Esophagus mucosa (tissue), 1 donor: ENCODE results near the gene WBP1L. TPM values are rescaled to one million over a fixed set of nuclear protein-coding genes. Genes with fewer than 3 reads are reported as not detected.

Source experiments
- ATAC-seq: fragments of 200-7000 bp; cut with Tn5 transposase; one replicate; pipeline ENCODE4 v1.9.1; 2020
- total RNA-seq: library from RNA; stranded (reverse); gene quantifications from one replicate; pipeline ENCODE4 v1.2.4, GENCODE V29; 2023
- donor health status: DM: yes; HTN: yes; CAD: no.

WBP1L gene
- total RNA-seq, 1 donor from 2014 or later = 19.6 TPM

DNA sequence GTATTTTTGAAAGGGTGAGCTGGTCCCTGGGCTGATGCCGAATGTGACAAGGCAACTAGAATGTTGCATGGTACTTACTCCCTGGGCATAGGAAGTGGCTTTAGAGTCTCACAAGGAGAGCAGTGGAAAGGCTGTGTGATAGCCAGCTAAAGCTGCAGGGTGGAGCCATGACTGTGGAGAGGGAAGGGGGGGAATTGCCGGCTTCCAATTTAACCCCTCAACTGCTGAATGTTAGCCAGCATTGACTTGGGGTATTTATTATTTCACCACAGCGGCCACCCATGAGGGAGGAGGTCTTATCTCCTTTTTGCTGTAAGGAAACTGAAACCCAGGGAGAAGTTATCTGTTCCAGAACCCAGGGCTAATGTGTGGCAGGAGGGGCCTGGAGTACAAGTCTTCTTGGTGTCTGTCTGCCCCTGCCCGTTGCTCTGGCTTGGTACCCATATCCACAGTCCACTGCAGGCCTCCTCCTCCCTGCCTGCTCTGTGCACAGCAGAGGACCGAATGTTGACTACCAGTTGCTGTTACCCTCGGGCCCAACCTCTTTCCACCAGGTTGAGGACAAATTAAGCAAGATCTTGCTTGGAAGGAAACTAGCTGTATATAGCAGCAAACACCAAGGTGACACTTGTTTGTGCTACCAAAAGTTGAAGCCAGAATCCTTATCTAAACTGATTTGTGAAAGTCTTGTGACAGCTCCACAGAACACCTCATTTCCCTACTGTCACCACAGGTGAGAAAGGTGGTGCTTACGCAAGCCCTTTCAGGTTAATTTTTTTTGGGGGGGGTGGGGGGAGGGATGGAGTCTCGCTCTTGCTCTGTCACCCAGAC, 37.6 kb downstream of the WBP1L start:
- no peak for ATAC-seq

DNA sequence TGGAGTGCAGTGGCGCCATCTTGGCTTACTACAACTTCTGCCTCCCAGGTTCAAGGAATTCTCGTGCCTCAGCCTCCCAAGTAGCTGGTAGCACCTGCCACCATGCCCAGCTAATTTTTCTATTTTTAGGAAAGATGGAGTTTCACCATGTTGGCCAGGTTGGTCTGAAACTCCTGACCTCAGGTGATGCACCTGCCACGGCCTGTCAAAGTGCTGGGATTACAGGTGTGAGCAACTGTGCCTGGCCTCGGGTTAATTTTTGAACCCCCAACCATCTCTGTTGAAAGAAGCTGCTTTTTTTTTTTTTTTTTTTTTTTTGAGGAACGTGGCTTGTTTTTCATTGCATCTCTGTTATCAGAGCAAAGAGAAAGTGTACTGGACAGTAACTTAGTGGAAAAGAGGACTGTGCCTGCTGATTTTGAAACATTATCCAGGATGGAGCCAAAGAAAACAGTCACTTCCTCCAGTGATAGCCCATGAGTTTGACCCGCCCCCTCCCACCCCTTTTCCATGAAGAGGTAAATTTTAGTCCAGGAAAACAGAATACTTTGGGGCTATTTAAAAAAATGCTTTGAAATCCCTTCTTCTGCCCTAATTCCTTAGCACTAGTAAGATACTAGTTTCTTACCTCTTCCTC, 38.3 kb downstream of the WBP1L start:
- ATAC-seq = no peak

- peak; percentile 65 for ATAC-seq
These were observed 39.2 kb downstream of the WBP1L start for GRCh38 chr10:102782673-102783551.

DNA sequence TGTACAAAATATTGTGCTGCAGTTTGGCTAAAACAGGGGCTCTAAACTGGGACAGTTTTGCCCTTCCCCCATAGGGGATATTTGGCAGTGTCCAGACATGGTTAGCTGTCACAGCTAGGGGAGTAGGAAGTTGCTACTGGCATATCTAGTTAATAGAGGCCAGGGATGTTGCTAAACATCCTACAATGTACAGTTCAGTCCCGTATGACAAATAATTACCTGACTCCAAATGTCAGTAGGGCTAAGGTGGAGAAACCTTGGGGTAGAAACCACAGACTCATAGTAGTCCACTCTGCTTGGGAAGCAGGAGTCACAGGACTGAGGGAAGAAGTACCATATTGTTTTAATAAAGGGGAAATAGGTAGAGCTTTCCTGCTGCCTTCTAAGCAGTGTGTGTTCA, 39.8 kb downstream of the WBP1L start:
- peak; percentile 32 for ATAC-seq

GRCh38 chr10:102785818-102786217, 42.1 kb downstream of the WBP1L start:
- ATAC-seq = no peak

- ATAC-seq = no peak
These were observed 48.1 kb downstream of the WBP1L start for GRCh38 chr10:102791754-102792395.

DNA sequence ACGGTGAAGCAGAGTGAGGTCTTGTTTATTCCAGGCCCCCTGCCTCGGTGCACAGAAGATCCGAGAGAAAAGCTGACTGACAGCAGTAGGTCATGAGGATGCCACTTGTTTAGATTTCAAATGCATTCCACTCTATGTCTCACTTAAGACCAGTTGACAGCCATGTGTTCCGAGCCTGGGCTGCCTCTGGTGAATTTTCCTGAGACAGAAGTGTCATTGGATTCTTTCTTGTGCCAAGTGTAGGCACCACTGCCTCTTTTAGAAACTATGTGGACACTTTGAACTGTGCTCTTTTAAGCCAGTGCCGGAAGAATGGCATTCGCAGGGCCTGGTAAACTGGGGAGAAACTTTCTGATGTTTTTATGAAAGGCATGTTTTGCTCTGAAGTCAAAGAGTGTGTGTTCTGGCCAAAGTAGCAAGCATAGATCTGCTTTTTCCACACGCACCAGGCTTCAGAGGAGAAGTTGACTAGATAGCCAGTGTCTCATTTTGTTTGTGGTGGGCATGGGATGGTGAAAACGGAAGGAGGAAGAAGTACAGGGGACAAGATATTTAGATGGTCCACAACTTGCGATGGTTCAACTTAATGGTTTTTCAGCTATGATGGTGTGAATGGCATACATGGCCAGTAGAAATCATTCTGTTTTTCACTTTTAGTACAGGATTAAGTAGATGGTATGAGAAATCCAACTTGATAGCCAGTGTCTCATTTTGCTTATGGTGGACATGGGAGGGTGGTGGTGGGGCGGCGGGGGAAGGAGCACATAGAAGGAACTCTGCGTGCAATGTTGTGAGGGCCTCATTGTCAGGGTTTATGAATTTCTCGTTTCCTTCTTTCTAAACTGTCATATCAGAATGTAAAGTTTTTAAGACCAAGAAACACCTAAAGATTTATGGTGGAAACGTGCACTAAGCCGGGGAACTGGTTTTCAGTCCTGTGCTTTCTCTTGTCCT, 52.0 kb downstream of the WBP1L start:
- ATAC-seq = no peak

DNA sequence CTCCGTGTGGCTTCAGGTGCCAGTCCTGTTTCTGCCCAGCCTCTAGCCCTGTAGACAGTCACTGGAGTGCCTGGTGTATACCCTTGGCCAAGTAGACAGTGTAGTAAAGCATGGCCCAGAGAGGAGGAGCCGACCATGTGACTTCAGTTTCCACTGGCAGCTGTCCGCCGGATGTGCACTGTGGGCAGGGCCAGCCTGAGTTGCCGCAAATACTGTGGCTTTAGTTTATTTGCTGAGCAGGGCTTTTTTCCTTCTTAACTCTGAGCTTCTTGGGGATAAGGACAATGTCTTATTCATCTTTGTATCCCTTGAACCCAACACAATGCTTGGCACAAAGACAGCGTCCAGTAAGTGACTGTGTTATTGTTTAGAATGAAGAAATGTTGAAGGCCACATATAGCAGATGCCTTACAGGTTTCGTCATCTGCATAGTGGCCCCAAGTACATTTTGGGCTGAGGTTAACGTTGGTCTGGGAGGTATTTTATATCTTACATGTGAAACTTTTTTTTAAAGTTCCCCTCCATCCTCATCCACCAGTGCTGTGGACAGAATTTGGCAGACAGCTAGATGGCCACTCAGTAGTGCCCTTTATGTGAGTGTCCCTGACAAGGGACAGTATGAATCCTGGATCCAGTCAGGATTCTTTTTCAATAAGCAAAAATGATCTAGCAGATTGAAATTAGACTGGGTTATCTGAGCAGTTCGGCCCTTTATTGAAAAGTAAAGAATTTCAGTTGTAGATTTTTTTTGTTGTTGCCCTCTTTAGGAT, 52.8 kb downstream of the WBP1L start:
- ATAC-seq = peak; percentile 84

DNA sequence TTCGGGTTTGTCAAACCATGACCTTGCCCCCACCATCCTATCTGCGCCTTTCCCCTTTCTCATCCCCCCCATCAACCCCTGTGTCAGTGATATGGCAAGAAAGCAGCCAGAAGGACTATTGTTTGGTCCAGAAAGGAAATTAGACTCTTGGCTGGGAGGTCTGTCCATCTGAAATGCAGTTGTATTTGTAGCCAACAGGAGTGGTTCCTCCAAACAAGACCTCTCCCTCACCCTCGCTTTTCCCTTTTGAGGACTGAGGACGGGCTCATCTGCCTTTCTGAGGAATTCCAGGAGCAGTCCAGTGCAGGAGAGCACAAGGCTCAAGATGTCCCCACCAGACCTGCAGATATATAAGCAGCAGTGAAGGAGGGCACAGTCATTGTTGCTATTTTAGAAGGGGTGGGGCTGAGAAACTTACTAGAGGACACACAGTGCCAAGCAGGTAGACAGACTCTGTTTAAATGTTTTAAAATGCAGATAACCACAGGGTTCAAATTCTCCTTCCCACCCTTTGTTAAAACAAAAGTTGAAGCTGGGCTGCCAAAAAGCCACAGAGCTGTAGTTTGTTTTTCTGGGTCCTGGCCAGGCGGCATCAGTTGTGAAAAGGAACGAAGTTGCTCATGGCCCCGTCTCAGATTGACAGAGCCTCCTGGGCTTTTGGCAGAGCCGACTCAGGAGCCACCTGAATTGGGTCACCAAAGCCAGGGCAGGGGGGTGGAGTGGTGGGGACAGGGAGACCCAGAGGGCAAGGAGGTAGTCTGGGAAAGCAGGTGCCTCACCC, 56.1 kb downstream of the WBP1L start:
- no peak for ATAC-seq

DNA sequence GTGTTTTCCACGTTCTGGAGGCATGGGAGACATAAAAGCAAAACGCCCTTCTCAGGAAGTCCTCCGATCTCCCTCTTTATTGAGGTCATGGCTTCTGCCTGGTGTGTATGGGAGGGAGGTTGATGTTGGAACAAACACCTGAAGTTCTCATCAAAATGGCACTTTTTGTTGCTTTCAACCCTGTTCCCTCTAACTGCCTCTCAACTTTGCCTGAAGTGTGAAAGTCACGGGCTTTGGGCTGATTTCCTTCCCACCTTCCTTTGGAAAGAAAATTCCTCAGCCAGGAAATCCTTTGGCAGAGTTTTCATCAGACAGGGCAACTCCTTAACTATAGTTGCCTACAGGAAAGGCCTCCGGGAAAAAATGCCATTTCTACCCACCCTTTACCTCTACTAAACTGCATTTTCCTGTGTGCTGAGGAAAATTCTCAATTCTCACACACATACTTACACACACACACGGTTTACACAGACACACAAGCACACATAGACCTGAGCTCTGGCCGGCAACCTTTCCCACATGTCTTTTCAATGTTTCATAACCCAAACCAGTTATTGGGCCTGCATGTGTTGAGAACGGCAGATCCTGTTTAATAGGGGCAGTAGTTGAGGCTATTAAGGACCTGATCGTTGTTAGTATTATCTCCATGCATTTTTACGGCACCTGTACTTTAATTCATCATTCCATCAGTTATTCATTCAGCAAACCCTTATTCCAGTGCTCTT, 57.0 kb downstream of the WBP1L start:
- ATAC-seq = no peak

GRCh38 chr10:102801496-102801895, 57.7 kb downstream of the WBP1L start:
- ATAC-seq = no peak

- ATAC-seq = no peak
These were observed 58.2 kb downstream of the WBP1L start for GRCh38 chr10:102801978-102802377.

DNA sequence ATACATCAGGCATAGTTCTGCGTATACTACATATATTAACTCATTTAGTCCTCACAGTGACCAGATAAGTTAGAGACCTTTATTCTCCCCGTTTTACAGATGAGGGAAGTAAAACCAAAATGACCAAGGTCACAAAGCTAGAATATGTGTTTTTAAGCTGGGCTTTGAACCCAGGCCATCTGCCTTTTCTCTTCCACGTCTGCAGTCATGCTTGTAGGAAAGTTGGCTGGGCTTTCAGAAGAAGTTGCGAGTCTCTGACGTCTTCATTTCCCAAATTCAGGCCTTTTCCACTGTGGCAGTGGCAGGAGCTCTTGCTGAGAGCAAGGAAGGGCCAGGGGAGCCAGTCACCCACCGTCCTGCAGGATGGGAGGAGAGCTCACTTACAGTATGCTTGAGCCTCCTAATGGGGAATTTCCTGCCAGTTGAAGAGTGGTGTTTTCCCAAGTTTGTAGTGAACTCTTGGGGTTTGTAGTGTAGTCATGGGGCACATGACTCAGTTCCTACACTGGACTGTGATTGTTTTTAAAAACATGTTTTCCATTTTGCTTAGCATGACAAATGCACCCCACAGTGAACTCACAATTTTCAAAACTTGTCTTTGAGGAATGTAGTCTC, 59.3 kb downstream of the WBP1L start:
- ATAC-seq = peak; percentile 62

GRCh38 chr10:102804382-102805055, 60.8 kb downstream of the WBP1L start:
- ATAC-seq = no peak

GRCh38 chr10:102808380-102808779, 64.6 kb downstream of the WBP1L start:
- no peak for ATAC-seq

DNA sequence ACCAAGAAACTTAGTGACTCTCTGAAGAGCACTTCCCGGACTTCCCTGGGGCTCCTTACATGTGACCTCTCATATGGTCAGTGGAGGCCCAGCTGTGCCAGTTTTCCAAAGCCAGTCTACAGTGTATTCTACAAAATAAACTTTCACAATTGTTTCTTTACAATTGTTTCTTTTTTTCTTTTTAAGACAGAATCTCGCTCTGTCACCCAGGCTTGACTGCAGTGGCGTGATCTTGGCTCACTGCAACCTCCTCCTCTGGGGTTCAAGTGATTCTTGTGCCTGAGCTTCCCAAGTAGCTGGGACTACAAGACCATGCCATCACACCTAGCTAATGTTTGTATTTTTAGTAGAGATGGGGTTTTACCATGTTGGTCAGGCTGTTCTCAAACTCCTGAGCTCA, 67.6 kb downstream of the WBP1L start:
- ATAC-seq = no peak

DNA sequence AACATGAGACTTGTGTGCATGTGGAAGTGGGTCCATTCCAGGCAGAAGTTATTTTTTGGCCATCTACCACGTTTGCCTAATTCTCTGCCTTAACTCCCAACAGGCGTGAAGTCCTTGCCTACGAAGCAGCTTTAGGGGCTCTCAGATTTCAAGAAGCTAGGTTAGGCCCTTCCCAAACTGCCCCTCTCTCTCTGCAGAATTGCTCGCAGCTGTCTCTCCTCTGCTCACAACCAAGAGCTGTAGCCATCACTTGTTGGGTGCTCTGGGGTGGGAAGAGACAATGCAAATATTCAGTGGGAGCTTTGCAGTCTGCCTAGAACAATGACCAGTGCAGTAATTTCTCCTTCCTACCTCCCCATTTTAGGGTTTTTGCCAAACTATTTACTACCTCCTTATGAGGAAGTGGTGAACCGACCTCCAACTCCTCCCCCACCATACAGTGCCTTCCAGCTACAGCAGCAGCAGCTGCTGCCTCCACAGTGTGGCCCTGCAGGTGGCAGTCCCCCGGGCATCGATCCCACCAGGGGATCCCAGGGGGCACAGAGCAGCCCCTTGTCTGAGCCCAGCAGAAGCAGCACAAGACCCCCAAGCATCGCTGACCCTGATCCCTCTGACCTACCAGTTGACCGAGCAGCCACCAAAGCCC, 68.6 kb downstream of the WBP1L start:
- no peak for ATAC-seq
